ENCODE data around the gene PPP1R13L.

PPP1R13L gene

DNA sequence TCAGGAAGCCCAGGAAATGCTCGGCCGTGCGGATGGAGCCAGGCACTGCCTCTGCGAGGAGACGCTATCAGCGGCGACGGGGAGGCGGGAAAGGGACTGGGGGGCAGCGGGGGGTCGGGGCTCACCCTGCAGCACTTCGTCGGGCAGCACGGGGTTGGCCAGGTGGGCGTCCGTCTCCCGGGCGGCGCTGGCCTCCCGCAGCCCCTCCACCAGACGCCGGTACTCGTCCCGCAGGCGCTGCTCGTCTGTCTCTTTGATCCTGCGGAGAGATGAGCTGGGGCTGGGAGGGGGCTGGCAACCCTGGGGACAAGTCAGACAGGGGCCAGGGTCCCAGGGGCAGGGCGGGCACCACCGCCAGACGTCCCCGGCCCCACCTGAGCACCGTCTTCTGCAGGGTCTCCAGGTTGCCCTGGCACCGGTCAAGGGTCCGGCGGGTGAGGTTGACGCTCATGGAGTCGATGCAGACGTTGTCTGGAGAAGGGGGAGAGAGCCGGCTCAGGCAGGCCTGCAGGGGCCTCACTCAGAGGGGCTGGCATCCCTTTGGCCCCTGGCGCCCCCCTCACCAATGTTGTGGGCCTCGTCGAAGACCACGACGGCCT is 40.9 kb downstream of the PPP1R13L start:
- DNase-seq = no peak

DNA sequence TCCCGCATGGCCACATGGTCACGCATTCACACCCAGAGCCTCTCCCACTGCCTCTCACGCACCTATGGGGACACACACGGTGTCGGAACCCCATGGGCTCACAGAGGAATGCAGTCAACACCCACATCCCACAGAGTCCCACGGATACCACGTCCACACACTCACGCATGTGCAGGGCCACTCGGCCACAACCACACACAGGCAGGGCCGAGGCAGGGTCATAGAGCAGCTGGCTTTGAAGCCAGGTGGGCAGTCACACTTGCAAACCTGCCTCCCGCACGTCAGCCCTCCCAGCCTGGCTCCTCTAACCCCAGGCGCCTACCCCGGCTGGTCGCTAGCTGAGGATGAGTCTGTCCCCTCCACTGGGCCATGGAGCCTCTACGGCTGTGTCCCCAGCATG is 42.6 kb downstream of the PPP1R13L start:
- no peak for DNase-seq

DNA sequence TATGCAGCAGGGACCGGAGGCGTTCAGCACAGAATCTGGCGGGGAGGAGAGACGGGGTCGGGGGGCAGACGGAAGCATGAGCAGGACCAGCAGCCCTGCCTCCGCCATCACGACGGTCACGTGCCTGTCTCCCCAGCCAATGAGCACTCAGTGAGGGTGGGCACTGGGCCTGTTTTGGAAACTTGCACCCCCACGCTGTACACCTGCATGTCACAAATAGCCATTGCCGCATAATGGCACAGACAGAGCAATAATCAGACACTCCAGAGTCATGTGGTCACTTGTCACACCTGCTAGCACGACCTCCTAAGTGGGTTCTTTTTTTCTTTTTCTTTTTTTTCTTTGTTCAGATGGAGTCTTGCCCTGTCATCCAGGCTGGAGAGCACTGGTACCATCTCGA is 43.3 kb downstream of the PPP1R13L start:
- no peak for DNase-seq

DNA sequence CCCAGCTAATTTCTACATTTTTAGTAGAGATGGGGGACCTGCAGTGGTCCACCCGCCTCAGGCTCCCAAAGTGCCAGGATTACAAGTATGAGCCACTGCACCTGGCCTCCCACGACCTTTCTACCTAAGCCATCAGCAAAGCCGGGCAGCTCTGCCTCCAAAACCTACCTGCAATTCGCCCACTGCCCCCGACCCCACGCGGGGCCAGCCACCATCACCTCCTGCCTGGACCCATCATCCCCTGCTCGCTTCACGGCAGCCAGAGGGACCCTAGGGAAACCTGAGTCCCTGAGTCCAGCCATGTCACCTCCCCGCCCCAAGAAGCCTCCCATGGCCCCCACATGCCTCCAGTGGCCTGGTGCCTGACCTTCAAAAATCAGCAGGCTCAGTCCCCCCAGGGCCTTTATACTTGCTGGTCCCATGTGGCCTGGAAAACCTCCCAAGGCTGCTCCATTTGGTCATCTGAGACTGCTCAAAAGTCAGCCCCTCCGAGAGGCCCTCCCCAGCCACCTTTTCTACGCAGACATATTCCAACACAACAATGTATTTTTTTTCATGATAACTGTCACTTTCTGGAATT is 46.6 kb downstream of the PPP1R13L start:
- DNase-seq = no peak

DNA sequence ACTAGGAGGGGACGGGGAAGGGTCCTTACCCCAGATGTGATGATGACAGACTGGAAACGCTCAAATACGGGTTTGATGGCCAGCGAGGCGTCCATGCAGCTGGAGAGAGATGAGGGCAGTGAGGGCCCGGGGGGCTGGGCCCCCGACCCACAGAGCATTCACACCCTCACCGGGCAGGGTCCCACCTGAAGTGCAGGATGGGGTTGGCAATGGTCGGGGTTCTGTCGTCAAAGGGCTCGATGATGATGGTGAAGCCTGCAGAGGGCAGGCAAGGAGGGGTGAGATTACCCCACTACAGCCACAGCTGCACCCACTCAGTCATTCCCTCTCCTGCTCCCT is 47.5 kb downstream of the PPP1R13L start:
- DNase-seq = no peak

DNA sequence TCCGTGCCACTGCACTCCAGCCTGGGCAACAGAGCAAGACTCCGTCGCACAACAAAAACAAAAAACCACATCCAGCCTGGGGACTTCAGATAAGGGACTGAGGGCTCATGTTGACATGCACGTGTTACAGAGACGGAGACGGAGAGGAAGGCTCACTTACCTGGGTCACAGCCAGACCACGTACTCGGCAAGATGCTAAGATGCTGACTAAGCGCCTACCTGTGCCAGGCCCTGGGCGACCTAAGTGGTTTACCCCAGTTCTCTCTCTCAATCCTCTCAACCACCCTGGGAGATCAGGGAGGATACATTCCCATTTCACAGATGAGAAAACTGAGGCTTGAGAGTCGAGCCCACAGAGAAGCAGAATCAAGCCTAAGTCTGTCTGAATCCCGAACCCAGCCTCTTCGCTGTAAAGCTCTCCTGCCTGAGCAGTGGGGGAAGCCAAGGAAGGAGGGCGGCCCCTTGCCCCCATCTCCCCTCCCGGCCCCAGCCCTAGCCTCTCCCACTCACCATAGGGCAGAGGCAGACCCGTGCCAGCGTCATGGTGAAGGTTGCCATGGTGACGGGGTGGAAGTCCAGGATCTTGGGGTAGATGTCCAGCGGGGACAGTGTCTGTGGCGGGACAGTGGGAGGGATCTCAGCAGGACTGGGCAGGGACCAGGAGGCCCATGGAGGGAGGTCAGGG is 48.0 kb downstream of the PPP1R13L start:
- DNase-seq = no peak

DNA sequence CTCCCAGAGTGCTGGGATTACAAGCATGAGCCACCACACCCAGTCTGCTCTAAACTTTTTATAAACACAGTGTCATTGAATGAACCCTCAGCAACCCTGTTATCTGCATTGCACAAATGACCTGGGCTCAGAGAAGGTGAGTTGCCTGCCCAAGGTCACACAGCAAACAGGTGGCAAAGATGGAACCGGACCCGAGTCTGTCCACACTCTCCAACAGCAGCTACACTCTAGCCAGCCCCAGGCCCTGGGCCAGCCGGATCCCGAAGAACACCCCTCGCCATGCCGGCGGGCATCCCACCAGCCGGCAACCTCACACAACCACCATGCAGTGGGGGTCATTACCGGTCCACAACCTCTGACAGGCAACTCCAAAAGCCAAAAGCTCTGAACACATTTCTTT is 49.0 kb downstream of the PPP1R13L start:
- DNase-seq = no peak

DNA sequence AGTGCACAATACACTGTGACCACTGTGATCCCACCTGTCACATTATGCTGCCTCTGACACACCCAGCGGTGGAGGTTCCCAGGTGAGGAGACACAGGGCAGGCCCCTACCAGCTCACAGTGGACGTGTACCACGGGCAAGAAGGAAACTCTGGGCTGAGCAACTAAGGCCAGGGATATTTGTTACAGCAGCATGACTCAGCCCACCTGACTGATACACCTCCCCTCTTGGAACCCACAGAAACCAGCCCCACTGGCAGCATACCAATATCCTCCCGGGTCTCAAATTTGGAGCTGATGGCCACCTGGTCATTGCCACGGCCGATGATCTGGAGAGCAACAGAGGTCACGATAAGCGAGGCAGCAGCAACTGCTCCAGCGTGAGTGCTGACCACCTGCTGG is 49.5 kb downstream of the PPP1R13L start:
- DNase-seq = no peak

DNA sequence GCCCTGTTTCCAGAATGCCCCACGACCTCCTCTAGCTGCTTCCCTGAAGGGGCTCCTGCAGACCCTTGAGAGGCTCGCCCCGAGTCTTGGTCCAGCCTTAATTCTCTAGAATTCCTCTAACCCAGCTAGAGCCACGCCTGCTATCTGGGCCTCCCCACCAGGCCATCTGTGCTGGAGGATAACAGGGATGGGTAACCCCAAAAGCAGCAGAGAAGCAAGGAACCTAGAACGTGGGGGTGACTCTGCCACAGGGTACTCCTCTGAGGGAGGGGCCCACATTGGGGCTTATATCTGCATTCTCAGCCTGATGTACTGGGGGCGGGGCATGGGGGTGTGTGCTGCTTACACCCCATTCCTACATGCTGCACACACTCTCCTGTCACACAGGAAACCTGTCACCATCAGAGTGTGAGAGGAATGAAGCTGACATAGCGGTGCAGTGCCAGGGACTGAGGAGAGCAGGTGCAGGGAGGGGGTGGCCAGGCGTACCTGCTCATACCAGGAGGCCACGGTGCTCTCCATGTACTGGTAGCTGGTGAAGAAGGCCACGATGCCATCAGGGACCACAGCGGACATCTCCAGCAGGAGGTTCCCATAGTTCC is 50.5 kb downstream of the PPP1R13L start:
- DNase-seq = no peak

DNA sequence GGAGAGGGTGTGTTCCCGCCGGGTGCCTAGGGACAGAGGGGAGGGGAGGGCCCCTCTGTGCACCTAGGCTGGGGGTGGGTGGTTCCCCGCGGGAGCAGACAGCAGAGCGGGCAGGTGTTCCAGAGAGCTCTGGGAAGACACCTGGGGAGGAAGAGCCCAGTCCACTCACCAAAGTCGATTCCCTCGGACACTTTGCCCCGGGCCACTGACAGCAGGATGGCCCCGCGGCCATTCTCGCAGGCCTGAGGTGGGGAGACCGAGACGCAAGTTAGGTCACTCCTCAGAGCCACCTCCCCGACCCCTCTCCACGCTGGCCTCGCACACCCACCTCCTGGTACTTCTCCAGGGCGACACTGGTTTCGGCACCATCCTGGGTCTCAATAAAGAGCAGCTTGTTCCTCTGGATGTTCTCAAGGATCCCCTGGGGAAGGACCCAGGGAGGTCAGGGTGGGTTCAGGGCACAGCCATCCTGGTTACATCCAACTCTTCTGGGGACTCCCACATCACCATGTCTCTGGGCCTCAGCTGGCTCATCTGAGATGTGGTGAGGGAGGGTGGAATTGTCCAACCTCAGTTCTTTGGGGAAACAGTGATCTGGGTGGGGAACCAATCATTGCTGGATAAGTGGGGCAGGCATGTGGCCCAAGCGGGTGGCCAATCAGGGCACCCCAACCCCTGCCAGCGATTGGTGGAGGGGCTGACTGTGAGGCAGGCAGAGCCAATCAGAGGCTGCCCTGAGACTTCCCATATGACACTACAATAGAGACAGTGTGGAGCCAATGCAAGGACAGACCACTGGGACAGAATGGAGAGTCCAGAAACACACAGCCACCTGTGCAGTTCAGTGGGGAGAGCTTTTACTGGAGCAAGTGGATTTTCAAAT is 51.7 kb downstream of the PPP1R13L start:
- DNase-seq = no peak

DNA sequence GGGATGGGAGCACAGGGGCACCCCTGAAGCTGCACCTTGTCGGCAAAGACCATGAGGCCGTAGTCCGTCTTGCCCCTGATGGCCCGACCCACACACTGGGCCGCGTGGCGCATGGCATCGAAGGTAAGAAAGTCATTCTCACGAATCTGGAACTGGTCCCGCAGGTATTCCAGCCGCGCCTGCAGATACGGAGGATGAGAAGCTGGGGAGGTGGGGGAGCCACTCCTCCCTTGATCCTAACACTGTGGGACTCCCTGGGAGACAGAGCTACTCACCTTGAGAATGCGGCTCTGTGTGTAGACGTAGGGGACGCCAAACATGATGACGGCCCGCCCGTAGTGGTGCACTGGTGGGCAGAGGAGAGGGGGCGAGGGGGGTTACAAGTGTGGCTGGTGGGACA is 52.4 kb downstream of the PPP1R13L start:
- no peak for DNase-seq

DNA sequence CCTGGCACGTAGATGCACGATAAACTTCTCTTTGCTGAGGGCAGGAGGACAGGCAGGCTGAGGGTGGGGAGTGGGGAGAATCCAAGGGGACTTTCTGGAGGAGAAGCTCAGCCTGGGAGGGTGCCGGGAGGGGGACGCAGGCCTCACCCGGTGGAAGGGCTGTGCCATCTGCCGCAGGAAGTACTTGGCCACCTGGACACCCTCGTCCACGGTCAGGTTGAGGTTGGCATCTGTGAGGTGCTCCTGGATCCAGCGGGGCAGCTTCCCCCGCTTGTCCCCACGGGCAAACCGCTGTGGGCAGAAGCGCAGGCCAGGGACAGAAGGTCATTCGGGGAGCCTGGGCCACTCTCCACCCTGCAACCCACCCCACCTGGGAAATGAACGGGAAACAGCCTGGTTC is 52.8 kb downstream of the PPP1R13L start:
- no peak for DNase-seq

DNA sequence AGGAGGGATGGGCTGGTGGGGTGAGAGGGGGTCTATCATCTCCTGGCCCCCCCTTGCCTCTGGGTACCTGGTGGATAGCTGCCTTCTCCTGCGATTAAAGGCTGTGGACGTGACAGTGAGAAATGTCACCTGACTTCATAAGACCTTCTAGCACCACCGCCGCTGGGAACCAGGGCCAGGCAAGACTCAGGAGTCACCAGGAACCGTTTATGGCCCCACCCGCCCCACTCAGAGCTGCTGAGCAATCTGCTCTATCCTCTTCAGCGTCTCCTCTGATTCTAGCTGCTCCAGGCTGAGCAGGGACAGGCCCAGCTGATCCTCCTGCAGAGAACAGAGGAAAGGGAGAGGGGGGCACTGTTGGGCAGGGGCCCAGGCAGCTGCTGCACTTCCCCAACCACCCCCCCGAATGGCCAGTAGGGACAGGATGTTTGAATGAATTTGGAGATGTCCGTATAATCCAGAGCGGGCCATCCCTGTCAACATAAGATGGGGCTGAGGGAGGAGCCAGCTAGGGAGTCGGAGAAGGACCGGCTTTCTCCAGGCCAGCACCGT is 53.4 kb downstream of the PPP1R13L start:
- no peak for DNase-seq

DNA sequence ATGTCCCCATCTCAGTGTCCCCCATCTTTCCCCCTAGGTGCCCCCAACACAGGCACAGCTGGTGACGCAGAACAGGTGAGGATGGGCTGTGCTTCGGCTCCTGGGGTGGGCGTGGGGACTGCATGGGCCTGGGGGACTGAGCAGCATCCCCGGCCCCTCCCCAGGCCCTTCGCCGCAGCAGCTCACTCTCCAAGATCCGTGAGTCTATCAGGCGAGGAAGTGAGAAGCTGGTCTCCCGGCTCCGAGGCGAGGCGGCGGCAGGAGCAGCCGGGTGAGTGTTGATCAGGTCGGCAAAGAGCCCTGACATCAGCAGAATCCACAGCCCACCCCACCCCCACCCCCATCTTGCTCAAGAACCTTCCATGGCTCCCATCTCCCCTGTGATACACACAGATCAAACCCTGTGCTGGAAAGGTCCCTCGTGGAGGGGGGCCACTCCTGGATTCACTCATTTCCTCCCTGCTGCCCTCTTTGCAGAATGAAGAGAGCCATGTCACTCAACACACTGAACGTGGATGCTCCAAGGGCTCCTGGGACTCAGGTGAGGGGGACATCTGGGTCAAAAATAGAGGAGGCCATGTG is 54.3 kb downstream of the PPP1R13L start:
- DNase-seq = no peak

DNA sequence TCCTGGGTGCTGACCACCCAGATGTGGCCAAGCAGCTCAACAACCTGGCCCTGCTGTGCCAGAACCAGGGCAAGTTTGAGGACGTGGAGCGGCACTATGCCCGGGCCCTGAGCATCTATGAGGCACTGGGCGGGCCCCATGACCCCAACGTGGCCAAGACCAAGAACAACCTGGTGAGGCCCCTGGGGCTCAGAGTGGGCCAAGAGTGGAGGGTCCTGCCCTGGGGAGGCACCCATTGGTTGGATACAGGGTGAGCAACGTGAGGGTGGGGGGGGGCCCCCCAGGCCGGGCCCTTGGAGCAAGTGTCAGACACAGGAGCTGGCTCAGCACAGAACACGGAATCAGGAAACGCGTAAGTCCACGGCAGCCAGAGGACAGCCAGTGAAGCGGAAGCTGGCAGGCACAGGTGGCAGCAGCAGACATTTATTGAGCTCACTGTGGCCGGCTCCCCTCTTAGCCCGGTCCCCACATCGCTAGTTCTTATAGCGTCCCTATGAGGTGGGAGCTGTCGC is 55.4 kb downstream of the PPP1R13L start:
- DNase-seq = no peak

DNA sequence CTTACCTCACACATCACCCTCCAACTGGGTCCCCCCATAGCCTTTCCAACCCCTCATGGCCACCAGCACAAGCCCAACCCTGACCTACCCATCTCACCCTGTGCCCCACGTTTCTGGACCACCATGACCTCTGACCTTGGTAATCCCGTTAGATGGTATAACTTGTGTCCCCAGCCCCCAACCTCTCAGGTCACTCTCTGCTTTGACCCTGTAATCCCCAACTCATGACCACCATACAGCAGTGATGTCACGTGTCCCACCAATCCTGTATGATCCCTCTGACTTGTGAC is 55.8 kb downstream of the PPP1R13L start:
- no peak for DNase-seq

DNA sequence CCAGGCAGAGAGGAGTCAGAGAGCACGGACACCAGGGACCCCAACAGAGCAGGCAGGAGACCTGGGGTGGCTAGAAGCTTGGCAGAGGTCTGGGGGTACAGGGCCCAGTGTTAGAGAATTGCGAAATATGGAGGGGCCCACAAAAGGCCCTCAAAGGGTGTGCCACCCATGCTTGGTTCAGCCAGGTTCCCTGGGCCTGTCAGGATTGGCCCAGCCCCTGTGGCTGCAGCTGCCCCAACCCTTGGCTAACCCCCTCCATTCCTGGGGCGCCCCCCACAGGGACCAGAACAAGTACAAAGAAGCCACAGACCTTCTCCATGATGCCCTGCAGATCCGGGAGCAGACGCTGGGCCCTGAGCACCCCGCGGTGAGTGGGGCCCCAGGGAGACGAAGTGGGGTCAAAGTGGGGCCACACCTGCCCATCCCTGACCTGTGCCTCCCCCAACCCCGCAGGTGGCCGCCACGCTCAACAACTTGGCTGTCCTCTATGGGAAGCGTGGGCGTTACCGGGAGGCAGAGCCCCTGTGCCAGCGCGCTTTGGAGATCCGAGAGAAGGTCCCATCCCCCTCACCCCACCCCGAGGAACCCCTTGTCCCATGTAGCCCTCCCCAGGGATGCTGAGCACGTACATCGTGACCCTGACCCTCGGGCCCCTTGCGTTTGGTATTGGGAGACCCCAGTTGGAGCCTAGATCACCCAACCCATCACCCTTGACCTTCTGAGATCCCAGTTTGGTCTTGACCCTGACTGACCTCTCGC is 56.3 kb downstream of the PPP1R13L start:
- DNase-seq = no peak

DNA sequence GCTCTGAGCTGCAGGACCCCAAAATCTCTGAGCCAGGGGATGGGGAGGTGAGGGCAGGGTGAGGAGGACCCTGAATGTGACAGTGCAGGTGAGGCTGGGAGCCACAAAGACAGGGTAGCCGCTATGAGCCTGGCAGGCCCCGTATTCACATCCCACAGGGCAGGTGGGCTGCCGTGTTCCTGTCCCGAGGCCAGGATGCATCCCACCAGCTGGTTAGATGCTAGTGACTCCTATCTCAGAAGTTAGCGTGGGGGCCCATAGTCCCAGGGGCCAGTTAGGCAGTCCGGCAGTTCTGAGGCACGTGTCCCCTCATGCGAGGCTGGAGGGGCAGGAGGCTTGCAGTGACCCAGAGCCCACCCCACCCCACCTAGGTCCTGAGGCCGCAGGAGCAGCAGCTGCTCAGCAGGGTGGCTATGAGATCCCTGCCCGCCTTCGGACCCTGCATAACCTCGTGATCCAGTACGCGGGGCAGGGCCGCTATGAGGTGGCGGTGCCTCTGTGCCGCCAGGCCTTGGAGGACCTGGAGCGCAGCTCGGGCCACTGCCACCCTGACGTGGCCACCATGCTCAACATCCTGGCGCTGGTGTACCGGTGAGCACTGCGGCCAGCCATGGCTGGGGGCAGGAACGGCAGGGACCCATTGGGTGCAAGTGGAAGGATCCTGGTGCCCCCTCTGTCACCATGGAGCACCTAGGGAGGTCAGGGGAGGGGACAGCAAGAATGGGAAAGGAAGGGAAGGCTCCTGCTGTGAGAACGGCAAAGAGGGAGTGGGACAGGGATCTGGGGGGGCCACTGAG is 57.1 kb downstream of the PPP1R13L start:
- no peak for DNase-seq

DNA sequence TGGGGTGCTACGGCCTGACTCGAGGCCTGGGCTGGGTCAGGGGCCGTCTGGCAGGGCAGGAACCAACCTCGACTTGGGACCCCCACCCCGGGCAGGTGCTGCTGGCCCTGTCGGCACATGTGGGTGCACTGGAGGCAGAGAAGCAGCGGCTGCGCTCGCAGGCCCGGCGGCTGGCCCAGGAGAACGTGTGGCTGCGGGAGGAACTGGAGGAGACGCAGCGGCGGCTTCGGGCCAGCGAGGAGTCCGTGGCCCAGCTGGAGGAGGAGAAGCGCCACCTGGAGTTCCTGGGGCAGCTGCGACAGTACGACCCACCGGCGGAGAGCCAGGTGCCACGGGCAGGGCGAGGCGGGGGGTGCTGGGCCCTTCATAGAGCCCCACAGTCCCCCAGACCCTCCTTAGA is 58.4 kb downstream of the PPP1R13L start:
- no peak for DNase-seq

DNA sequence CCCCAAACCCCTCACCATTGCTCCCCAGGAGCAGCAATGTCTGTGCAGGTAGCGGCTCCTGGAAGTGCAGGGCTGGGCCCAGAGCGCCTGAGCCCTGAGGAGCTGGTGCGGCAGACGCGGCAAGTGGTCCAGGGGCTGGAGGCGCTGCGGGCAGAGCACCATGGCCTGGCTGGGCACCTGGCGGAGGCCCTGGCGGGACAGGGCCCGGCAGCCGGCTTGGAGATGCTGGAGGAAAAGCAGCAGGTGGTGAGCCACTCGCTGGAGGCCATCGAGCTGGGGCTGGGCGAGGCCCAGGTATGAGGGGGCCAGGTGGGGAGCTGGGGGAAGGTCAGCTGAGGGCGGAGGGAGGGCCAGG is 59.4 kb downstream of the PPP1R13L start:
- no peak for DNase-seq
